Caco-2 (cell line): ENCODE results near the gene DAZ4. TPM values are rescaled to one million over a fixed set of nuclear protein-coding genes. Genes with fewer than 3 reads are reported as not detected.
"Not testable (repeated sequence)": the region's sequence is repeated elsewhere in the genome, so short reads cannot be mapped to it uniquely, and the experiment has no call there.

Source experiments
- Bru-seq: library from RNA; stranded (reverse); fragments of 400-500 nt; gene quantifications from one replicate; lab custom pipeline; 2021; lab: Mats Ljungman, UMichigan
- BruChase-seq, 2 experiments: library from RNA; stranded (reverse); fragments of 400-500 nt; gene quantifications; one replicate each; lab custom pipeline; 2021; lab: Mats Ljungman, UMichigan
- BruUV-seq: library from RNA; stranded (reverse); fragments of 400-500 nt; replicated peaks from 2 replicates; lab custom pipeline; 2021; lab: Mats Ljungman, UMichigan
- CTCF ChIA-PET: fragments of 300-600 bp; sonication (Branson Sonifier 250); formaldehyde crosslinking; loops from one replicate; lab custom pipeline; 2022; ENCODE audit warnings: antibody characterized with exemption; lab: Charles Lee
- POLR2A ChIA-PET: fragments of 300-600 bp; sonication (Branson Sonifier 250); formaldehyde crosslinking; loops from one replicate; lab custom pipeline; 2022; ENCODE audit warnings: antibody characterized with exemption; lab: Charles Lee
- DNase-seq, 2 experiments: peaks; one replicate each; pipeline versions ENCODE4 v3.0.0 to v3.0.0-alpha.2; 2020 to 2022
- H3K27me3 ChIP-seq: replicated peaks from 2 replicates; pipeline ENCODE4 v1.6.0; 2011; ENCODE audit warnings: low read length; ENCODE audit not compliant: control insufficient read depth, insufficient read depth
- H3K36me3 ChIP-seq: 2 replicates; pipeline ENCODE4 v1.5.1; 2011; ENCODE audit warnings: low read length; ENCODE audit not compliant: control insufficient read depth, insufficient read depth
- H3K4me1 ChIP-seq: fragments of 250-450 bp; sonication (Bioruptor Pico); 2 replicates; pipeline ENCODE4 v1.5.1; 2020; ENCODE audit warnings: mild to moderate bottlenecking
- H3K4me3 ChIP-seq: 2 replicates; pipeline ENCODE4 v1.5.1; 2011; ENCODE audit warnings: low read depth, mild to moderate bottlenecking, control low read depth, low read length
- H3K9me3 ChIP-seq: fragments of 250-450 bp; sonication (Bioruptor Pico); 2 replicates; pipeline ENCODE4 v1.5.1; 2020; ENCODE audit warnings: mild to moderate bottlenecking, moderate library complexity
- H3K27ac Mint-ChIP-seq: one replicate; pipeline ENCODE4 v1.8.0; 2022; ENCODE audit warnings: mixed read lengths; ENCODE audit not compliant: unreplicated experiment
- H3K27me3 Mint-ChIP-seq: one replicate; pipeline ENCODE4 v1.8.0; 2022; ENCODE audit warnings: mixed read lengths; ENCODE audit not compliant: insufficient read depth, unreplicated experiment
- H3K36me3 Mint-ChIP-seq: one replicate; pipeline ENCODE4 v1.8.0; 2022; ENCODE audit warnings: mild to moderate bottlenecking, mixed read lengths; ENCODE audit not compliant: insufficient read depth, unreplicated experiment
- H3K4me1 Mint-ChIP-seq: one replicate; pipeline ENCODE4 v1.8.0; 2022; ENCODE audit warnings: low read depth, mixed read lengths; ENCODE audit not compliant: unreplicated experiment
- H3K4me3 Mint-ChIP-seq: one replicate; pipeline ENCODE4 v1.8.0; 2022; ENCODE audit warnings: mild to moderate bottlenecking, moderate library complexity, mixed read lengths; ENCODE audit not compliant: unreplicated experiment
- H3K9me3 Mint-ChIP-seq: one replicate; pipeline ENCODE4 v1.8.0; 2022; ENCODE audit warnings: mixed read lengths; ENCODE audit not compliant: unreplicated experiment
- intact Hi-C: fragments of 100-400 bp; cut with micrococcal nuclease; formaldehyde crosslinking; loops from one replicate; pipeline ENCODE4 v1.10.0; 2022; ENCODE audit not compliant: unreplicated experiment
- long read RNA-seq: library from polyadenylated mRNA; stranded (forward); transcript quantifications from one replicate; pipeline ENCODE4 v2.0.0, GENCODE V29; 2022
- total RNA-seq: library from RNA; stranded (reverse); gene quantifications from 2 replicates; pipeline ENCODE4 v1.2.3, GENCODE V29; 2022

The DAZ4 gene
- not detected in 2 replicates for total RNA-seq
- Bru-seq, nascent RNA: percentile 3 among the genes with signal in this experiment
- BruChase-seq, experiment 1, labeled RNA remaining after a 2-hour chase: percentile 0 among the genes with signal in this experiment
- BruChase-seq, experiment 2, labeled RNA remaining after a 6-hour chase: not detected
- long read RNA-seq: 0 reads

- H3K9me3 ChIP-seq, H3K27me3 ChIP-seq, BruUV-seq, H3K27me3 Mint-ChIP-seq, H3K36me3 ChIP-seq, H3K4me3 ChIP-seq, H3K4me3 Mint-ChIP-seq, intact Hi-C loops, H3K27ac Mint-ChIP-seq, H3K4me1 ChIP-seq, H3K4me1 Mint-ChIP-seq, CTCF ChIA-PET, H3K36me3 Mint-ChIP-seq, POLR2A ChIA-PET, H3K9me3 Mint-ChIP-seq, DNase-seq: not testable (repeated sequence)
Measured at GRCh38 chrY:24833619-24834018, at the start of gene DAZ4. Gene DAZ4, plus strand, starts transcription at chrY:24833919. Its CDS starts 208 bp downstream, at chrY:24834127.

- H3K9me3 ChIP-seq, H3K9me3 Mint-ChIP-seq, intact Hi-C loops, CTCF ChIA-PET, H3K27ac Mint-ChIP-seq, H3K27me3 ChIP-seq, H3K27me3 Mint-ChIP-seq, H3K36me3 ChIP-seq, DNase-seq, H3K4me1 ChIP-seq, H3K4me3 Mint-ChIP-seq, H3K4me3 ChIP-seq, H3K4me1 Mint-ChIP-seq, BruUV-seq, POLR2A ChIA-PET, H3K36me3 Mint-ChIP-seq: not testable (repeated sequence)
Measured at GRCh38 chrY:24813293-24813692, 20.4 kb upstream of the DAZ4 start, which contains the start of gene DAZ3. Gene DAZ3, minus strand, starts transcription at chrY:24813393. Its CDS starts 208 bp downstream, at chrY:24813185.

GRCh38 chrY:24821836-24822235 lies 11.9 kb upstream of the DAZ4 start:
- H3K4me3 Mint-ChIP-seq, H3K36me3 Mint-ChIP-seq, H3K9me3 ChIP-seq, H3K27me3 Mint-ChIP-seq, H3K4me3 ChIP-seq, H3K27me3 ChIP-seq, H3K4me1 Mint-ChIP-seq, H3K27ac Mint-ChIP-seq, CTCF ChIA-PET, intact Hi-C loops, H3K9me3 Mint-ChIP-seq, BruUV-seq, H3K36me3 ChIP-seq, H3K4me1 ChIP-seq, POLR2A ChIA-PET, DNase-seq: not testable (repeated sequence)

GRCh38 chrY:24824184-24824879 lies 9.4 kb upstream of the DAZ4 start:
- DNase-seq, H3K4me3 Mint-ChIP-seq, H3K4me1 ChIP-seq, H3K9me3 Mint-ChIP-seq, BruUV-seq, POLR2A ChIA-PET, H3K27me3 Mint-ChIP-seq, intact Hi-C loops, H3K4me1 Mint-ChIP-seq, H3K27ac Mint-ChIP-seq, H3K27me3 ChIP-seq, CTCF ChIA-PET, H3K4me3 ChIP-seq, H3K36me3 ChIP-seq, H3K36me3 Mint-ChIP-seq, H3K9me3 ChIP-seq: not testable (repeated sequence)

GRCh38 chrY:24825069-24825468 lies 8.7 kb upstream of the DAZ4 start:
- H3K4me3 ChIP-seq, H3K36me3 ChIP-seq, H3K4me1 ChIP-seq, POLR2A ChIA-PET, H3K27me3 Mint-ChIP-seq, H3K4me3 Mint-ChIP-seq, DNase-seq, H3K4me1 Mint-ChIP-seq, H3K9me3 Mint-ChIP-seq, H3K27me3 ChIP-seq, BruUV-seq, CTCF ChIA-PET, intact Hi-C loops, H3K9me3 ChIP-seq, H3K36me3 Mint-ChIP-seq, H3K27ac Mint-ChIP-seq: not testable (repeated sequence)

Other genes starting within 250 kb of the DAZ4 start
- not detected in 2 replicates for gene BPY2B, start 215.9 kb upstream of the DAZ4 start, total RNA-seq
- not detected in 2 replicates for gene DAZ3, start 20.5 kb upstream of the DAZ4 start, total RNA-seq
- gene BPY2C, start 218.2 kb downstream of the DAZ4 start, total RNA-seq: not detected in 2 replicates